SK-N-SH (cell line): Measurements from ENCODE around the gene MTNR1A. TPM values are rescaled to one million over a fixed set of nuclear protein-coding genes. Genes with fewer than 3 reads are reported as not detected.

Experiments used
- CTCF ChIA-PET: fragments of 300-600, 350-600 bp; formaldehyde crosslinking; extraction: SDS; loops from one replicate; lab custom pipeline; 2021; lab: Yijun Ruan, JAX
- POLR2A ChIA-PET: fragments of 350-600 bp; sonication (Branson Sonifier 250); formaldehyde crosslinking; extraction: SDS; loops from one replicate; lab custom pipeline; 2020; ENCODE audit warnings: antibody characterized with exemption, inconsistent platforms; lab: Yijun Ruan, JAX
- DNase-seq: peaks from one replicate; pipeline ENCODE4 v3.0.0; 2012
- H2AFZ ChIP-seq: fragments of 200-600 bp; sonication (generic); 2 replicates; pipeline ENCODE4 v1.8.1; 2016; ENCODE audit warnings: antibody characterized with exemption, mild to moderate bottlenecking, low read depth
- H3F3A ChIP-seq: fragments of 200-600 bp; sonication (generic); replicated peaks from 2 replicates; pipeline ENCODE3; 2016; ENCODE audit warnings: antibody characterized with exemption, mild to moderate bottlenecking; ENCODE audit not compliant: insufficient read depth
- H3K27ac ChIP-seq, 2 experiments: fragments of 200-500 bp in 1 of 2; fragments of 200-600 bp in 1 of 2; sonication (Bioruptor generic) in 1 of 2; sonication (generic), shearing (Covaris generic) in 1 of 2; 2 replicates each; pipeline versions ENCODE4 v1.5.1 to v1.6.1; 2014 to 2016; ENCODE audit warnings: low read depth in 2 of 2, inconsistent platforms in 1 of 2, low read length in 1 of 2, mild to moderate bottlenecking in 1 of 2, mixed read lengths in 1 of 2
- H3K27me3 ChIP-seq: fragments of 200-600 bp; sonication (generic), shearing (Covaris generic); 2 replicates; pipeline ENCODE4 v1.6.1; 2016; ENCODE audit warnings: mixed run types; ENCODE audit not compliant: insufficient read depth
- H3K36me3 ChIP-seq, 2 experiments: fragments of 200-500 bp in 1 of 2; fragments of 200-600 bp in 1 of 2; sonication (Bioruptor generic) in 1 of 2; sonication (generic) in 1 of 2; replicated peaks in 1 of 2; 2 replicates each; pipeline versions ENCODE3 to v1.5.1; 2014 to 2016; ENCODE audit warnings: low read length in 1 of 2, mild to moderate bottlenecking in 1 of 2; ENCODE audit not compliant: insufficient read depth in 2 of 2, control insufficient read depth in 1 of 2
- H3K4me1 ChIP-seq, 2 experiments: fragments of 200-500 bp in 1 of 2; fragments of 200-600 bp in 1 of 2; sonication (Bioruptor generic) in 1 of 2; sonication (generic), shearing (Covaris generic) in 1 of 2; 2 replicates each; pipeline versions ENCODE4 v1.5.1 to v1.6.1; 2014 to 2016; ENCODE audit warnings: low read depth in 1 of 2, low read length in 1 of 2, mixed run types in 1 of 2; ENCODE audit not compliant: insufficient read depth in 2 of 2, control insufficient read depth in 1 of 2
- H3K4me2 ChIP-seq: fragments of 200-600 bp; sonication (generic), shearing (Covaris generic); 2 replicates; pipeline ENCODE4 v1.6.1; 2017; ENCODE audit warnings: mixed run types
- H3K4me3 ChIP-seq, 2 experiments: fragments of 200-500 bp in 1 of 2; fragments of 200-600 bp in 1 of 2; sonication (Bioruptor generic) in 1 of 2; sonication (generic), shearing (Covaris generic) in 1 of 2; 2 replicates each; pipeline versions ENCODE4 v1.5.1 to v1.8.1; 2014 to 2016; ENCODE audit warnings: low read depth in 2 of 2, inconsistent platforms in 1 of 2, low read length in 1 of 2, mild to moderate bottlenecking in 1 of 2, mixed read lengths in 1 of 2, moderate library complexity in 1 of 2
- H3K79me2 ChIP-seq: fragments of 200-600 bp; sonication (generic); 2 replicates; pipeline ENCODE4 v1.8.1; 2017; ENCODE audit warnings: mild to moderate bottlenecking; ENCODE audit not compliant: insufficient read depth
- H3K9ac ChIP-seq: fragments of 200-600 bp; sonication (generic); 2 replicates; pipeline ENCODE4 v1.6.1; 2017; ENCODE audit warnings: mixed run types
- H3K9me2 ChIP-seq: fragments of 200-600 bp; sonication (generic); 2 replicates; pipeline ENCODE4 v1.6.1; 2017; ENCODE audit warnings: mixed run types
- H3K9me3 ChIP-seq: fragments of 200-600 bp; sonication (generic); 2 replicates; pipeline ENCODE4 v1.6.1; 2017; ENCODE audit warnings: mixed run types, mild to moderate bottlenecking, moderate library complexity
- H4K20me1 ChIP-seq: fragments of 200-600 bp; sonication (generic); 2 replicates; pipeline ENCODE4 v1.6.1; 2017; ENCODE audit warnings: mild to moderate bottlenecking, mixed run types; ENCODE audit not compliant: insufficient read depth
- EP300 ChIP-seq, 2 experiments: IDR thresholded peaks; 2 replicates each; pipeline versions ENCODE4 v1.4.0 to v1.6.1; 2012; ENCODE audit warnings: borderline replicate concordance in 1 of 2, low read depth in 1 of 2, low read length in 1 of 2
- FOXM1 ChIP-seq: IDR thresholded peaks from 2 replicates; pipeline ENCODE4 v1.4.0; 2012; ENCODE audit warnings: low read depth, mild to moderate bottlenecking
- GABPA ChIP-seq: IDR thresholded peaks from 2 replicates; pipeline ENCODE4 v1.4.0; 2012; ENCODE audit warnings: low read depth, mild to moderate bottlenecking
- JUND ChIP-seq: IDR thresholded peaks from 2 replicates; pipeline ENCODE4 v1.4.0; 2012
- MXI1 ChIP-seq: IDR thresholded peaks from 2 replicates; pipeline ENCODE4 v1.6.1; 2012; ENCODE audit warnings: mild to moderate bottlenecking, low read depth, low read length, improper control_type of control experiment
- RXRA ChIP-seq: IDR thresholded peaks from 2 replicates; pipeline ENCODE4 v1.4.0; 2012; ENCODE audit warnings: low read depth, mild to moderate bottlenecking, borderline replicate concordance
- SMC3 ChIP-seq: IDR thresholded peaks from 2 replicates; pipeline ENCODE4 v1.6.1; 2012; ENCODE audit warnings: low read depth, low read length, improper control_type of control experiment
- TAF1 ChIP-seq: IDR thresholded peaks from 2 replicates; pipeline ENCODE4 v1.6.1; 2012; ENCODE audit warnings: low read depth, mild to moderate bottlenecking, low read length, moderate library complexity, borderline replicate concordance
- USF1 ChIP-seq: IDR thresholded peaks from 2 replicates; pipeline ENCODE4 v1.4.0; 2012; ENCODE audit warnings: low read depth, borderline replicate concordance
- WGBS: methylation state at CpG from one replicate; pipeline ENCODE4 v1.1.6; 2017; ENCODE audit warnings: low lambda C conversion rate; 5-methylcytosine and 5-hydroxymethylcytosine counted together
- polyA plus RNA-seq, 3 experiments: library from polyadenylated mRNA; depleted of rRNA; stranded (reverse); fragments of >200 nt; gene quantifications; 2 replicates each; pipeline ENCODE4 v1.2.3, GENCODE V29; 2012
- TF ChIP-seq, protein P1 (sequence below): fragments of 150-350 bp; IDR thresholded peaks from 2 replicates; pipeline ENCODE4 v1.6.1; 2017; ENCODE audit warnings: antibody characterized with exemption, low read length, low read depth, borderline replicate concordance

MTNR1A gene
- polyA plus RNA-seq, 1 of the 3 experiments (the other 2 are of a cell fraction): not detected

GRCh38 chr4:186485561-186486062 lies 69.8 kb downstream of the MTNR1A start:
- peak overlapping the region; percentile 59; the same call in 1 of the 2 replicates for H2AFZ ChIP-seq
- no peaks in the 10 kb centered on the region for H3K9me2 ChIP-seq
- H3F3A ChIP-seq: no peaks in the 10 kb centered on the region
- H3K36me3 ChIP-seq: no peaks in the 10 kb centered on the region
- peaks cover 0 to 2% of the 10 kb centered on the region in 2 experiments; a peak in 1 of 4 replicates for H3K4me1 ChIP-seq
- H4K20me1 ChIP-seq: no peaks in the 10 kb centered on the region
- H3K27ac ChIP-seq: no peak overlapping the region
- no peak for TF ChIP-seq FOXM1
- TF ChIP-seq, protein P1, sequence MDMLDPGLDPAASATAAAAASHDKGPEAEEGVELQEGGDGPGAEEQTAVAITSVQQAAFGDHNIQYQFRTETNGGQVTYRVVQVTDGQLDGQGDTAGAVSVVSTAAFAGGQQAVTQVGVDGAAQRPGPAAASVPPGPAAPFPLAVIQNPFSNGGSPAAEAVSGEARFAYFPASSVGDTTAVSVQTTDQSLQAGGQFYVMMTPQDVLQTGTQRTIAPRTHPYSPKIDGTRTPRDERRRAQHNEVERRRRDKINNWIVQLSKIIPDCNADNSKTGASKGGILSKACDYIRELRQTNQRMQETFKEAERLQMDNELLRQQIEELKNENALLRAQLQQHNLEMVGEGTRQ: no peak
- TF ChIP-seq RXRA: no peak
- TF ChIP-seq USF1: no peak
- no peak for TF ChIP-seq SMC3
- TF ChIP-seq, all 33 proteins: peak for 0
- Histone ChIP-seq H3K9me3 (no peaks in the 10 kb centered on the region), H3K4me2 (peak overlapping the region; percentile 62), H3K27me3 (peaks cover 6% of the 10 kb centered on the region; the same call in 1 of the 2 replicates), H3K9ac (no peak overlapping the region), H3K4me3 (peak overlapping the region; percentile 10 to 56), H3K79me2 (no peaks in the 10 kb centered on the region)
- WGBS: 5% methylated on average over 7 of the region's 14 CpGs
- ChIA-PET POLR2A (no interaction called here), CTCF (no interaction called here)
- DNase-seq: peak; percentile 34

DNA sequence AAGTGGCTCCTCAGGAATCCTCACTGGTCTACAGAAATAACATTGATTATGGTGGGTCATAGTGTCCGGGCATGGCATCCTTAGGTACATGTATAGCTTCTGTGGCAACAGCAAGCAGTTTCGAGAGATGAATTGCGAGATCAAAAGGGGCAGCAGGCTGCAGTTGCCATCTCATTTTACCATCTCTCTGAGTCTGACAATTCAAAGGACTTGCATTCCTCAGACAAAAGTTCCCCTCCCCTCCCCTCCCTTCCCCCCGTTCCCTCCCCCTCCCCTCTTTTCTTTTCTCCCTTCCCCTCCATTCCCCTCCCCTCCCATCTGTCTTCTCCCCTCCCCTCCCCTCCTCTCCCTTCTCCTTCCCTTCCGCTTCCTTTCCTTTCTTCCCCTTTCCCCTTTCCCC lies 70.2 kb downstream of the MTNR1A start:
- Histone ChIP-seq H3K27ac (no peak overlapping the region), H3K9me2 (no peaks in the 10 kb centered on the region), H3K9ac (no peak overlapping the region), H3K27me3 (peaks cover 6% of the 10 kb centered on the region; the same call in 1 of the 2 replicates), H4K20me1 (no peaks in the 10 kb centered on the region), H3K9me3 (no peaks in the 10 kb centered on the region), H3K4me3 (peak overlapping the region; percentile 10 to 56), H3F3A (no peaks in the 10 kb centered on the region), H2AFZ (peak overlapping the region; percentile 59; the same call in 1 of the 2 replicates), H3K79me2 (no peaks in the 10 kb centered on the region), H3K36me3 (no peaks in the 10 kb centered on the region), H3K4me1 (peaks cover 0 to 2% of the 10 kb centered on the region in 2 experiments; a peak in 1 of 4 replicates)
- POLR2A ChIA-PET: no interaction called here
- 9% methylated on average over 5 of the region's 5 CpGs for WGBS
- TF ChIP-seq EP300 (IDR thresholded peaks at IDR 0.05; ENCODE audit: borderline replicate concordance in 1 of 2, low read depth in 1 of 2, low read length in 1 of 2): no peak
- no peak for TF ChIP-seq TAF1
- TF ChIP-seq JUND: no peak
- TF ChIP-seq GABPA: no peak
- TF ChIP-seq MXI1: no peak
- TF ChIP-seq, all 33 proteins: peak for 0
- H3K4me2 ChIP-seq: peak overlapping the region; percentile 62
- DNase-seq: no peak
- CTCF ChIA-PET: no interaction called here
